NOMO-1 treated with DMSO at 0.1 percent for 48 hours (cell line): ENCODE results near the gene FTH1.
A peak's percentile ranks its signal among the peaks of the same experiment; 100 is the strongest.
"Not testable (repeated sequence)": the region's sequence is repeated elsewhere in the genome, so short reads cannot be mapped to it uniquely, and the experiment has no call there.

Experiments used
- DNase-seq: peaks from one replicate; lab custom pipeline; 2025; ENCODE audit not compliant: unreplicated experiment; lab: John Stamatoyannopoulos, UW

Gene FTH1

GRCh38 chr11:61978703-61979661 lies 11.5 kb upstream of the FTH1 start:
- no peak for DNase-seq

- DNase-seq = no peak
Observed at GRCh38 chr11:61976813-61977475, 9.5 kb upstream of the FTH1 start.

DNA sequence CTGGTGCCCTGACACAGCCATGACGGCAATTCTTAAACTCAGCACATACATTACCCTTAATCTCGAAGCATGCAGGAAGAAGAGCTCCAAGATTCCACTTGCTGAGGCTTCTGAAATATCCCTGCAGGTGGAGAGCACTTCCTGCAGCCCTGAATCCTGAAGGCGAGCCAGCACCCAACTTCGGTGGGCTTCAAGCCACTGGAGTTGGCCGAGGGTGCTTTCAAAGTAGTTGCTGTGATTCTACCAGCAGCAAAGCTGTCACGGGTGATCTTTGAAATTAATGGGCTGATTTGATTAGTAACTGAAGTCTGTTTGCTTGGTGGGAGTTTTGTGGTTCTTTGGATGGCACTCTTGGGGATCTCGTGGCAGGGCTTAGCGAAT lies 9.0 kb upstream of the FTH1 start:
- no peak for DNase-seq

- no peak for DNase-seq
Observed at GRCh38 chr11:61975638-61976419, 8.4 kb upstream of the FTH1 start.

- DNase-seq = no peak
Observed at GRCh38 chr11:61974766-61975631, 7.6 kb upstream of the FTH1 start.

GRCh38 chr11:61973476-61974162 lies 6.2 kb upstream of the FTH1 start:
- DNase-seq = no peak

- DNase-seq = peak; percentile 17
Observed at GRCh38 chr11:61972672-61973475, 5.4 kb upstream of the FTH1 start.

DNA sequence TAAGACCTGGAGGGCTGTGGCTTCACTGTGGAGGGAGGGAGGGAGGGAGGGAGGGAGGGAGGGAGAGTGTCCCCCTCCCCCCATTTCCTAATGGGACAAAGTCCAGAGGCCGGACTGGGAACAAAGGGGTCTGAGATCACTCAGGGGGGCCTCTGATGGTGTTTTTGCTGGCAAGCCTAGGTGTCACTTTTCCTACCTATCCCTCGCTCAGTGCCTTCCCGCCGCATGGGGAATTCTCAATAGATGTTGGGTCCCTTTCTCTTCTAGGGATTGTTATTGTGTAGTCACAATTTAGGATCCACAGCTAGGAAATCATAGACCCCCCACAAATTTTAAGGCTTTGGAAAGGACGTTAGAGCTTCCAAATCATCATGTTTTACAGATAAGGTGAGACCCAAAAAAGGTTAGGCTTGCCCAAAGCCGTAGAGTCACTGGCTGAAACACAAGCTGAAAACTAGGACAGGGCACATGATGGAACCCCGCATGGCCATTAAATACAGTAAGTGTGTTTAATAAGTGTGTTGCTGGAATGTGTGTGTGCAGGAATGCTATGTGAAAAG lies 4.8 kb upstream of the FTH1 start:
- no peak for DNase-seq

DNA sequence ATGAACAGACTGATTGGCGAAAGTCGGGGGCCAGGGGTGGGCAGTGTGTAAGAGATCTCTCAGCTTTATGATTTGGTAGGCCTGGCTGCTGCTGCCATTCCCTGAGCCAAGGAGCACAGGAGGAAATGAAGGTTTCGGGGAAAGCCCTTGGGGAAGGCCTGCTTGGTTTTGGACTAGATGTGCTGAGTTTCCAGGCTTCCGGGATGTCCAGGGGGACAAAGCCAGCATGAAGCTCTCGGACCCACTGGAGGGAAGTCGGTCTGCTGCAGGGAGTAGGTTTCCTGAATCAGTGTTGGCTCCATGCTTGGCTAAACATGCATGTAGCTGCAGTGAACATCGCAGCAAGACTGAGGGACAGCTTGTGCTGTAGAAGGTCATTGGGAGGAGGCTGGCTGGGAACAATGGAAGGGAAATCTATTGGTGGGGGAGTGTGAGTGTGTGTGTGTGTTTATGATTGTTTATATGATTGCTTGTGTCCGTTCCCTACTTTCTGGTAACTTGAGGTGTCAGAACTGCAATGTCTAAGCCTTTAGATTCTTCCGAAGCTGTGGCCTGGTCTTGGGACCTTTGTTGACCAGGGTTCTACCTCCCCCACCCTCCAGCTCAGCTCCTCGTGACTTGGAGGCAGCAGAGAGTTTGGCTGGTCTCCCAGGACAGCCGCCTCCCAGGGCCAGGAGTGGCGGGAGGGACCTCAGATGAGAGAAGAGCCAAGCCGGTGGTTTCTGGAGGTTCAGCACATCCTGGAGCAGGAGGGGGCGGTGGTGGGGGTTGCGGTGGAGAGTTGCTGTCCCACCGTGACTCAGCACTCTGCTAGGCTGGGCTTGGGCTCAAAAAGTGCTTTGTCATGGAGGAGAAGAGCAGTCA lies 4.0 kb upstream of the FTH1 start:
- peak; percentile 88 for DNase-seq

DNA sequence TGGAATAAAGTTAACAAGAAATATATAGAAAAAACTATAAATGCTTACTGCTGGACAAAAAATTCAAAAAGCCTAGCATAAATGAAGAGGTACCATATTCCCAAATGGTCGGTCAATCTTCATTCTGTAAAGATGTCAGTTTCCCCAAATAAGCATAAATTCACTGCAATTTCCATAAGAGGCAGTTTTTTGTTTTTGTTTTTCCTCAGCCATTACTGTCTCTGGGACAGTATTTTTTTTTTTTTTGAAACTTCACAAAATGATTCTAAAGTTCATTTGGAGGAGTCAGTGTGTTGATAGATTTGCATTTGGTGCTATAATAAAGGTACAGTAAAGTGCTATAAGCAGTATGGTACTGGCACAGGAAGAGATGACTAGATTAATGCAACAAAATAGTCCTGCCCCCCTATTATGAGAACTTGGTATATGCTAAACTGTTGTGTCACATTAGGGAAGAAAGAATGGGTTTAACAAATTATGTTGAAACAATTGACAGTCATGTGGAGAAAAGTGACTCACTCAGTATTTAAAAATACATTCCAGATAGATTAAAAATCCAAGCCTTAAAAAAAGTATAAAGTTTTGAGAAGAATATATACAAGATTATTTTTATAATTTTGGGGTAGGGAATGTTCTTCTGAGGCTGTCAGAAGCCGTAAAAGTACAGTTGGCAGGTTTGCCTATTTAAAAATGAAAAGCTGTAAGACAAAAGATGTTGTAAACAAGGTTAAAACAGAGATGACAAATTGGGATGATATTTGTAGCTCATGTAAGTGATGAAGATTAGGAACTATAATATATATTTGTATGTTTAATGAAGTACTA lies 2.6 kb upstream of the FTH1 start:
- DNase-seq = peak; percentile 93

GRCh38 chr11:61969391-61969758 lies 1.9 kb upstream of the FTH1 start:
- DNase-seq = no peak

DNA sequence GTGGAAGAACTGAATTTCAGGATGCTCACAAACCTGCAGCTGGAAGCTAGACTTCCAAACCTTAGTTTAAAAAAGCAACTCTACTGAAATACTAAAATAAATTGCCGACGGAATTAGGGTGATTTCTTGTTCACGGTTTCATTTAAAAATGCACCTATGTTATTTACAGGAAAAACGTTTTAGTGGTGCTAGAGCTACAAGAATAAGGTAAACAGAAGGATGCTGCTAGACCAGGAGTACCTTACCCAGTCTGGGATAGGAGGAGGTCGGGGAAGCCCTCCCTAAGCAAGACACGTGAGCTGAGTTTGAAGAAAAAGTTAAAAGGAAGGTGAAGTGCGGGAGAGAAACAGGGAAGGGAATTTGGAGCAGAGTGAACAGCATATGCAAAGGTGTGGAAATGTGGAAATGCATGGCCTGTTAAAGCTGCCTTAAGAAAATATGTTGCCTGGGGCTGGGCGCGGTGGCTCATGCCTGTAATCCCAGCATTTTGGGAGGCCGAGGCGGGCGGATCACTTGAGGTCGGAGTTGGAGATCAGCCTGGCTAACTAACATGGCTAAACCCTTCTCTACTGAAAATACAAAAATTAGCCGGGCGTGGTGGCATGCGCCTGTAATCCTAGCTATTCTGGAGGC lies 1.4 kb upstream of the FTH1 start:
- DNase-seq = no peak

GRCh38 chr11:61967924-61968757 lies 707 bp upstream of the FTH1 start:
- DNase-seq = peak; percentile 36

DNA sequence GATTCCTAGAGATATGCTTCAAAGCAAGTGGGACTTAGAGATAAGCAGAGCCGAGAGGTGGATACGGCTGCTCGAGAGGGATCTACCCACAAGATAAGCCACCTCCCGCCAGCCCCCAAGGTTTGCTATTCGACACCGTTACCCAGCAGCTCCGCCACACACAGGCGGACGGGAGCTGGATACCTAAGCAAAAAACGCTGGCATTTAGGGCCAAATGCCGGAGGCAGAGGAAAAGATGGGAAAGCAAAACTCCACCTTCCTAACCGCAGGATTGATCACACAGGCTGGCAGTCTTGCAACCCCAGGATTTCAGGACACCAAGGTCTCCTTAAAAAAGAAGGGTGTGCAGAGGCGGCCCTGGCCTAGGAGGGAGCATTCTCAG lies 709 bp downstream of the FTH1 start:
- DNase-seq = peak; percentile 22

- not testable (repeated sequence) for DNase-seq
Observed at GRCh38 chr11:61964666-61965271, 2.7 kb downstream of the FTH1 start.
